HEK293 (cell line): ENCODE measurements around the gene LAMA2.

Experiments used
- CTCF ChIP-seq: fragments of 450-650 bp; formaldehyde crosslinking; IDR thresholded peaks from 2 replicates; pipeline ENCODE4 v1.5.1; 2016; ENCODE audit warnings: missing biosample characterization, missing genetic modification characterization
- KLF10 ChIP-seq: fragments of 450-650 bp; IDR thresholded peaks from 2 replicates; pipeline ENCODE4 v1.5.1; 2018; ENCODE audit warnings: missing biosample characterization, mild to moderate bottlenecking, missing genetic modification characterization
- REST ChIP-seq: fragments of 450-650 bp; formaldehyde crosslinking; IDR thresholded peaks from 2 replicates; pipeline ENCODE4 v1.5.1; 2016; ENCODE audit warnings: missing biosample characterization, missing genetic modification characterization
- SP2 ChIP-seq: fragments of 450-650 bp; formaldehyde crosslinking; IDR thresholded peaks from 2 replicates; pipeline ENCODE4 v1.5.1; 2016; ENCODE audit warnings: missing biosample characterization, missing genetic modification characterization
- ZNF18 ChIP-seq: fragments of 450-650 bp; formaldehyde crosslinking; IDR thresholded peaks from 2 replicates; pipeline ENCODE4 v1.5.1; 2016; ENCODE audit warnings: missing biosample characterization, missing genetic modification characterization
- ZNF639 ChIP-seq: fragments of 450-650 bp; formaldehyde crosslinking; IDR thresholded peaks from 2 replicates; pipeline ENCODE4 v1.5.1; 2016; ENCODE audit warnings: missing biosample characterization, missing genetic modification characterization
- ZNF654 ChIP-seq: fragments of 450-650 bp; formaldehyde crosslinking; IDR thresholded peaks from 2 replicates; pipeline ENCODE4 v1.5.1; 2016; ENCODE audit warnings: low read depth, missing biosample characterization, missing genetic modification characterization

GRCh38 chr6:129253727-129254126, 370.8 kb downstream of the LAMA2 start:
- TF ChIP-seq CTCF, result no peak
- no peak for TF ChIP-seq ZNF18 (tag by site-specific recombination)
- TF ChIP-seq SP2, result no peak
- no peak for TF ChIP-seq REST
- no peak for TF ChIP-seq ZNF654 (tag by site-specific recombination)
- no peak for TF ChIP-seq ZNF639 (tag by site-specific recombination)
- TF ChIP-seq KLF10 (tag by site-specific recombination), result no peak
